Esophagus muscularis mucosa (tissue), 4 donors: ENCODE measurements around the gene UCN2.

Source experiments
- CTCF ChIP-seq, 3 experiments: fragments of 200-600 bp in 2 of 3; fragments of 450-650 bp in 1 of 3; sonication (generic) in 2 of 3; IDR thresholded peaks; one replicate each; pipeline ENCODE4 v1.5.1; 2017 to 2019; ENCODE audit warnings: antibody characterized with exemption in 3 of 3, mild to moderate bottlenecking in 2 of 3, moderate library complexity in 1 of 3
- EP300 ChIP-seq: sonication (generic); formaldehyde crosslinking; IDR thresholded peaks from one replicate; pipeline ENCODE4 v1.6.1; 2017; ENCODE audit warnings: antibody characterized with exemption
- POLR2A ChIP-seq: fragments of 450-650 bp; IDR thresholded peaks from one replicate; pipeline ENCODE4 v1.6.1; 2017; ENCODE audit warnings: antibody characterized with exemption, moderate library complexity, mild to moderate bottlenecking, low read depth

- TF ChIP-seq CTCF (IDR thresholded peaks at IDR 0.05) (no peak), POLR2A (no peak), EP300 (no peak)
Measured at GRCh38 chr3:48576647-48577046, 13.1 kb upstream of the UCN2 start.
